Uterus (tissue), 4 donors: ENCODE measurements around the gene ADH7. TPM values are rescaled to one million over a fixed set of nuclear protein-coding genes. Genes with fewer than 3 reads are reported as not detected.

Source experiments
- DNase-seq, 2 donors: peaks; one replicate each; pipeline ENCODE4 v3.0.0-alpha.2; 2019 to 2020
- H3K27ac ChIP-seq, 2 donors: fragments of 200-600 bp; sonication (generic); 1 replicate in 1 of 2; 2 replicates in 1 of 2; pipeline ENCODE4 v1.5.1; 2016 to 2018
- H3K27me3 ChIP-seq, 2 donors: fragments of 200-600 bp; sonication (generic); one replicate each; pipeline ENCODE4 v1.5.1; 2018 to 2019; ENCODE audit warnings: control low read depth in 1 of 2
- H3K36me3 ChIP-seq, 2 donors: fragments of 200-600 bp; sonication (generic); one replicate each; pipeline ENCODE4 v1.5.1; 2019; ENCODE audit warnings: control low read depth in 1 of 2
- H3K4me1 ChIP-seq, 2 donors: fragments of 200-600 bp; sonication (generic); one replicate each; pipeline ENCODE4 v1.5.1; 2018 to 2019; ENCODE audit warnings: control low read depth in 1 of 2
- H3K4me3 ChIP-seq, 2 donors: fragments of 200-600 bp; sonication (generic); 1 replicate in 1 of 2; 2 replicates in 1 of 2; pipeline ENCODE4 v1.5.1; 2018 to 2019; ENCODE audit warnings: mild to moderate bottlenecking in 1 of 2
- H3K9me3 ChIP-seq, 2 donors: fragments of 200-600 bp; sonication (generic); one replicate each; pipeline ENCODE4 v1.5.1; 2019; ENCODE audit warnings: control low read depth in 1 of 2
- CTCF ChIP-seq, 4 experiments: fragments of 200-600 bp in 2 of 4; fragments of 450-650 bp in 2 of 4; sonication (generic) in 2 of 4; IDR thresholded peaks; one replicate each; pipeline ENCODE4 v1.5.1; 2016 to 2019; ENCODE audit warnings: antibody characterized with exemption in 4 of 4, mild to moderate bottlenecking in 2 of 4, moderate library complexity in 1 of 4
- POLR2A ChIP-seq, 2 donors: fragments of 450-650 bp; IDR thresholded peaks; one replicate each; pipeline ENCODE4 v1.6.1; 2016; ENCODE audit warnings: antibody characterized with exemption in 2 of 2, mild to moderate bottlenecking in 1 of 2, moderate library complexity in 1 of 2
- intact Hi-C: fragments of 100-400 bp; cut with DNase I; formaldehyde crosslinking; loops from one replicate; pipeline ENCODE4 v1.15.1; 2023; ENCODE audit warnings: low total_unique reads
- total RNA-seq, 4 donors: library from RNA; depleted of rRNA in 3 of 4; stranded (reverse); fragments of >200 nt in 3 of 4; gene quantifications; one replicate each; pipeline versions ENCODE4 v1.1.0 to v1.2.4, GENCODE V29; 2014 to 2023
- donor health status: DM: yes; HTN: yes; CAD: no.

The ADH7 gene
- total RNA-seq, 4 donors from 2014 or later = not detected

- Histone ChIP-seq H3K36me3 (no peaks in the 10 kb centered on the region), H3K9me3 (no peaks in the 10 kb centered on the region), H3K4me3 (no peak overlapping the region), H3K27ac (no peak overlapping the region), H3K27me3 (no peaks in the 10 kb centered on the region), H3K4me1 (no peaks in the 10 kb centered on the region)
- TF ChIP-seq CTCF (IDR thresholded peaks at IDR 0.05) = no peak
- no peak for TF ChIP-seq POLR2A (IDR thresholded peaks at IDR 0.05)
- intact Hi-C loops = no loop called here
- DNase-seq = no peak
Observed at GRCh38 chr4:99468889-99469288, 33.7 kb upstream of the ADH7 start.

GRCh38 chr4:99467887-99468286 is 32.7 kb upstream of the ADH7 start:
- no peaks in the 10 kb centered on the region for H3K9me3 ChIP-seq
- H3K27me3 ChIP-seq = no peaks in the 10 kb centered on the region
- no peak for DNase-seq
- TF ChIP-seq CTCF (IDR thresholded peaks at IDR 0.05) (no peak), POLR2A (IDR thresholded peaks at IDR 0.05) (no peak)
- H3K4me1 ChIP-seq = no peaks in the 10 kb centered on the region
- intact Hi-C loops = no loop called here
- H3K27ac ChIP-seq = no peak overlapping the region
- no peaks in the 10 kb centered on the region for H3K36me3 ChIP-seq
- H3K4me3 ChIP-seq = no peak overlapping the region

- H3K9me3 ChIP-seq = no peaks in the 10 kb centered on the region
- no peak overlapping the region for H3K27ac ChIP-seq
- no peak overlapping the region for H3K4me3 ChIP-seq
- intact Hi-C loops = loop anchor here (5.0 kb wide), 1 partner anchor 341 kb away; no protein-coding TSS in a partner anchor
- no peak for TF ChIP-seq POLR2A (IDR thresholded peaks at IDR 0.05)
- no peak for TF ChIP-seq CTCF (IDR thresholded peaks at IDR 0.05)
- no peak for DNase-seq
- H3K27me3 ChIP-seq = no peaks in the 10 kb centered on the region
- H3K4me1 ChIP-seq = no peaks in the 10 kb centered on the region
- no peaks in the 10 kb centered on the region for H3K36me3 ChIP-seq
Observed at GRCh38 chr4:99463566-99463965, 28.4 kb upstream of the ADH7 start.

GRCh38 chr4:99462875-99463464 is 27.8 kb upstream of the ADH7 start:
- Histone ChIP-seq H3K27ac (no peak overlapping the region), H3K4me1 (no peaks in the 10 kb centered on the region), H3K4me3 (no peak overlapping the region), H3K9me3 (no peaks in the 10 kb centered on the region), H3K27me3 (no peaks in the 10 kb centered on the region), H3K36me3 (no peaks in the 10 kb centered on the region)
- intact Hi-C loops = loop anchor here (5.0 kb wide), 1 partner anchor 341 kb away; no protein-coding TSS in a partner anchor
- TF ChIP-seq POLR2A (IDR thresholded peaks at IDR 0.05) (no peak), CTCF (IDR thresholded peaks at IDR 0.05) (peak; percentile 73 to 85 (median 79))
- peak; percentile 39 to 65 for DNase-seq

- Histone ChIP-seq H3K9me3 (no peaks in the 10 kb centered on the region), H3K4me3 (no peak overlapping the region), H3K4me1 (no peaks in the 10 kb centered on the region), H3K36me3 (no peaks in the 10 kb centered on the region), H3K27me3 (no peaks in the 10 kb centered on the region), H3K27ac (no peak overlapping the region)
- intact Hi-C loops = loop anchor here (5.0 kb wide), 1 partner anchor 340 kb away; no protein-coding TSS in a partner anchor
- no peak for DNase-seq
- TF ChIP-seq POLR2A (IDR thresholded peaks at IDR 0.05) = no peak
- no peak for TF ChIP-seq CTCF (IDR thresholded peaks at IDR 0.05)
Observed at GRCh38 chr4:99461623-99462401, 26.7 kb upstream of the ADH7 start.
